Loucy (cell line): Measurements from ENCODE around the gene PRTG.

Experiments used
- H2AFZ ChIP-seq: fragments of 200-600 bp; sonication (generic); 2 replicates; pipeline ENCODE4 v1.6.0; 2016; ENCODE audit warnings: antibody characterized with exemption, mild to moderate bottlenecking, low read length, moderate library complexity
- H3F3A ChIP-seq: fragments of 200-600 bp; 2 replicates; pipeline ENCODE4 v1.6.0; 2016; ENCODE audit warnings: antibody characterized with exemption, low read depth, mild to moderate bottlenecking
- H3K27me3 ChIP-seq: fragments of 200-600 bp; sonication (generic); 2 replicates; pipeline ENCODE4 v1.6.1; 2014; ENCODE audit warnings: low read length, mild to moderate bottlenecking; ENCODE audit not compliant: insufficient read depth, poor library complexity, severe bottlenecking
- H3K36me3 ChIP-seq: fragments of 200-600 bp; sonication (generic); 2 replicates; pipeline ENCODE4 v1.6.1; 2016; ENCODE audit warnings: low read length; ENCODE audit not compliant: insufficient read depth
- H3K4me1 ChIP-seq: fragments of 200-600 bp; sonication (generic); 2 replicates; pipeline ENCODE4 v1.5.1; 2014; ENCODE audit warnings: low read length, mild to moderate bottlenecking; ENCODE audit not compliant: insufficient read depth, poor library complexity, severe bottlenecking
- H3K4me2 ChIP-seq: fragments of 200-600 bp; sonication (generic); 2 replicates; pipeline ENCODE4 v1.6.0; 2014; ENCODE audit warnings: antibody characterized with exemption, low read length, low read depth, mild to moderate bottlenecking; ENCODE audit not compliant: poor library complexity, severe bottlenecking
- H3K4me3 ChIP-seq: fragments of 200-600 bp; sonication (generic); 2 replicates; pipeline ENCODE4 v1.5.1; 2014; ENCODE audit warnings: low read length, mild to moderate bottlenecking, mixed read lengths; ENCODE audit not compliant: poor library complexity, severe bottlenecking
- H3K79me2 ChIP-seq: fragments of 200-600 bp; sonication (generic); 2 replicates; pipeline ENCODE4 v1.6.1; 2014; ENCODE audit warnings: low read length; ENCODE audit not compliant: insufficient read depth
- H3K9ac ChIP-seq: fragments of 200-600 bp; sonication (generic); 2 replicates; pipeline ENCODE4 v1.6.0; 2014; ENCODE audit warnings: mild to moderate bottlenecking, low read depth, low read length, moderate library complexity; ENCODE audit not compliant: poor library complexity, severe bottlenecking
- H3K9me2 ChIP-seq: fragments of 200-600 bp; sonication (generic); replicated peaks from 2 replicates; pipeline ENCODE4 v1.6.1; 2016; ENCODE audit warnings: low read depth, low read length, mixed read lengths
- H3K9me3 ChIP-seq: fragments of 200-600 bp; sonication (generic); 2 replicates; pipeline ENCODE4 v1.6.1; 2014; ENCODE audit warnings: mild to moderate bottlenecking, antibody characterized with exemption, low read length, low read depth; ENCODE audit not compliant: insufficient read depth
- H4K20me1 ChIP-seq: fragments of 200-600 bp; sonication (generic); 2 replicates; pipeline ENCODE4 v1.6.0; 2014; ENCODE audit warnings: antibody characterized with exemption, low read length, mild to moderate bottlenecking; ENCODE audit not compliant: insufficient read depth, poor library complexity, severe bottlenecking
- CTCF ChIP-seq: fragments of 200-600 bp; sonication (generic); conservative IDR thresholded peaks from 2 replicates; pipeline ENCODE4 v1.5.1; 2014; ENCODE audit warnings: mild to moderate bottlenecking, antibody characterized with exemption, low read length
- EZH2phosphoT487 ChIP-seq: fragments of 200-600 bp; IDR thresholded peaks from 2 replicates; pipeline ENCODE4 v1.6.1; 2018; ENCODE audit warnings: antibody characterized with exemption, mild to moderate bottlenecking, moderate library complexity, borderline replicate concordance

Gene PRTG

GRCh38 chr15:55742498-55742926 is 440 bp downstream of the PRTG start:
- TF ChIP-seq EZH2phosphoT487 (no peak), CTCF (0 out of 2 replicates have a peak, but pooled peaks have one; percentile 4)
- Histone ChIP-seq H3F3A (no peaks in the 10 kb centered on the region), H3K9me3 (no peaks in the 10 kb centered on the region), H3K36me3 (no peaks in the 10 kb centered on the region), H3K9me2 (no peaks in the 10 kb centered on the region), H2AFZ (peak overlapping the region; percentile 86; the same call in 1 of the 2 replicates), H4K20me1 (no peaks in the 10 kb centered on the region), H3K79me2 (no peaks in the 10 kb centered on the region), H3K4me1 (peaks cover 8% of the 10 kb centered on the region), H3K9ac (peak overlapping the region; percentile 43), H3K4me3 (peak overlapping the region; percentile 70), H3K4me2 (peak overlapping the region; percentile 83), H3K27me3 (peaks cover 12% of the 10 kb centered on the region)

- TF ChIP-seq EZH2phosphoT487: no peak
- 0 out of 2 replicates have a peak, but pooled peaks have one; percentile 20 for TF ChIP-seq CTCF
Observed at GRCh38 chr15:55741833-55742497, 987 bp downstream of the PRTG start.

GRCh38 chr15:55740981-55741832 is 1.7 kb downstream of the PRTG start:
- no peak for TF ChIP-seq CTCF
- TF ChIP-seq EZH2phosphoT487: no peak
- Histone ChIP-seq H3K4me2 (peak overlapping the region; percentile 83), H3K9me2 (no peaks in the 10 kb centered on the region), H3K79me2 (no peaks in the 10 kb centered on the region), H4K20me1 (no peaks in the 10 kb centered on the region), H3K4me3 (no peak overlapping the region), H3K36me3 (no peaks in the 10 kb centered on the region), H3F3A (no peaks in the 10 kb centered on the region), H3K4me1 (peaks cover 13% of the 10 kb centered on the region), H3K9ac (no peak overlapping the region), H3K27me3 (peaks cover 12% of the 10 kb centered on the region), H2AFZ (no peak overlapping the region), H3K9me3 (no peaks in the 10 kb centered on the region)

More at GRCh38 chr15:55741833-55742497, 987 bp downstream of the PRTG start:
- Histone ChIP-seq H3K4me3 (peak overlapping the region; percentile 70), H4K20me1 (no peaks in the 10 kb centered on the region), H3K79me2 (no peaks in the 10 kb centered on the region), H3F3A (no peaks in the 10 kb centered on the region), H3K4me1 (peaks cover 13% of the 10 kb centered on the region), H3K4me2 (peak overlapping the region; percentile 83), H3K9me2 (no peaks in the 10 kb centered on the region), H2AFZ (peak overlapping the region; percentile 86), H3K9me3 (no peaks in the 10 kb centered on the region), H3K36me3 (no peaks in the 10 kb centered on the region), H3K9ac (peak overlapping the region; percentile 43), H3K27me3 (peaks cover 12% of the 10 kb centered on the region)
